NB4 (cell line): ENCODE results near the gene FASN.
"Not testable (repeated sequence)": the region's sequence is repeated elsewhere in the genome, so short reads cannot be mapped to it uniquely, and the experiment has no call there.

Experiments
- DNase-seq: peaks from one replicate; pipeline ENCODE4 v3.0.0; 2010; ENCODE audit warnings: low read depth
- H3K4me3 ChIP-seq: one replicate; pipeline ENCODE4 v1.5.1; 2011; ENCODE audit warnings: mild to moderate bottlenecking, low read depth, low read length, moderate library complexity
- MYC ChIP-seq: IDR thresholded peaks from 2 replicates; pipeline ENCODE4 v1.6.1; 2011; ENCODE audit warnings: low read depth, low read length
- POLR2A ChIP-seq: IDR thresholded peaks from 2 replicates; pipeline ENCODE4 v1.6.1; 2011; ENCODE audit warnings: mild to moderate bottlenecking; ENCODE audit not compliant: insufficient read length; ENCODE audit errors: extremely low read depth
- TF ChIP-seq, protein P1 (sequence below): IDR thresholded peaks from one replicate; pipeline ENCODE4 v1.5.1; 2012; ENCODE audit warnings: low read depth, low read length
- TF ChIP-seq, protein P2 (sequence below): IDR thresholded peaks from 2 replicates; pipeline ENCODE4 v1.6.1; 2011; ENCODE audit warnings: low read depth, low read length

Gene FASN

DNA sequence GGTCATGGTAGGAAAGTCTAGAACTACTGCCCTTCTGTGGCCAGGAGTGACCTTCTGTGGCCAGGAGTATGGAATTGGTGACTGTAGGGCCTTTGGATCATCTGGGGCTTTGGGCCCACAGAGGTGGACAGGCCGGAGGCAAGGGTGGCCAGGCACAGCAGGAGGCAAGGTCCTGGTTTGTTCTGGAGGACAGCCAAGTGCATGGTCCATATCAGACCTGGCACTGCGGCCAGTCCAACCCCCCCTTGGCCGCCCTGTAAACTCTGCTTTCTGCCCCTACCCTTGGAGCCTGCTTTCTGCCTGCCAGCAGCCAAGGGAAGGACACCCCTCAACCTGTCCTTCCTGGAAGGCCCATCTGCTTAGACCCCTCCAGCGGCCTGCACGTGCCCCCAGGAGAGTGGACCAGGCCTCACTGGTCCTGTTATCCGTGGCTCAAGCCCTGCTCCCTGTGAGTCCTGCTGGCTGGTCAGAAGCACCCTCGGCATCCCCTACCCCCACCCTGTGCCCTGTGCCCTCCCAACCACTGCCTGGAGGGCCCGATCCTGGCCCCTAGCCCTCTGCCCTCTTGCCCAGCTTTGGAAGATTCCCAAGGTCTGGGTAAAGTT is 58.2 kb downstream of the FASN start:
- DNase-seq, result no peak
- TF ChIP-seq, protein P1, sequence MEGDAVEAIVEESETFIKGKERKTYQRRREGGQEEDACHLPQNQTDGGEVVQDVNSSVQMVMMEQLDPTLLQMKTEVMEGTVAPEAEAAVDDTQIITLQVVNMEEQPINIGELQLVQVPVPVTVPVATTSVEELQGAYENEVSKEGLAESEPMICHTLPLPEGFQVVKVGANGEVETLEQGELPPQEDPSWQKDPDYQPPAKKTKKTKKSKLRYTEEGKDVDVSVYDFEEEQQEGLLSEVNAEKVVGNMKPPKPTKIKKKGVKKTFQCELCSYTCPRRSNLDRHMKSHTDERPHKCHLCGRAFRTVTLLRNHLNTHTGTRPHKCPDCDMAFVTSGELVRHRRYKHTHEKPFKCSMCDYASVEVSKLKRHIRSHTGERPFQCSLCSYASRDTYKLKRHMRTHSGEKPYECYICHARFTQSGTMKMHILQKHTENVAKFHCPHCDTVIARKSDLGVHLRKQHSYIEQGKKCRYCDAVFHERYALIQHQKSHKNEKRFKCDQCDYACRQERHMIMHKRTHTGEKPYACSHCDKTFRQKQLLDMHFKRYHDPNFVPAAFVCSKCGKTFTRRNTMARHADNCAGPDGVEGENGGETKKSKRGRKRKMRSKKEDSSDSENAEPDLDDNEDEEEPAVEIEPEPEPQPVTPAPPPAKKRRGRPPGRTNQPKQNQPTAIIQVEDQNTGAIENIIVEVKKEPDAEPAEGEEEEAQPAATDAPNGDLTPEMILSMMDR, result no peak
- no peak for TF ChIP-seq MYC
- TF ChIP-seq, protein P2, sequence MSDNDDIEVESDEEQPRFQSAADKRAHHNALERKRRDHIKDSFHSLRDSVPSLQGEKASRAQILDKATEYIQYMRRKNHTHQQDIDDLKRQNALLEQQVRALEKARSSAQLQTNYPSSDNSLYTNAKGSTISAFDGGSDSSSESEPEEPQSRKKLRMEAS, result no peak
- H3K4me3 ChIP-seq, result no peak overlapping the region

DNA sequence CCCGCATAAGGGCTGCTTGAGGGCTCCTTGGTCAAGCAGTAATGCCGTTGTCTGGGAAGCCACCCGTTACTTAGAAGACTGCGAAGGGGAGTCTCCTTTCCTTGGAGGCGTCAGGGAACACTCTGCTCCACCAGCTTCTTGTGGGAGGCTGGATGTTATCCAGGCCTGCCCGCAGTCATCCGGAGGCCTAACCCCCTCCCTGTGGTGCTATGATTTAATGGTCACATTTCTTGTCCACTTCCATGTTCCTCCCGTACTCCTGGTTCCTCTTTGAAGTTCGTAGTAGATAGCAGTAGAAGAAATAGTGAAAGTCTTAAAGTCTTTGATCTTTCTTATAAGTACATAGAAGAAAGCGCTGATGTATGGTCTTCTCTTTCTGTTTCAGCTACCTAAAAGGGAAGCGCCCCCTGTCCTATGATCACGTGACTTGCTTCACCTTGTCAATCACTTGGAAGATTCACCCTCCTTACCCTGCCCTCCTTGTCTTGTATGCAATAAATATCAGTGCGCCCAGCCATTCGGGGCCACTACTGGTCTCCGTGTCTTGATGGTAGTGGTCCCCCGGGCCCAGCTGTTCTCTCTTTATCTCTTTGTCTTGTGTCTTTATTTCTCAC is 59.1 kb downstream of the FASN start:
- H3K4me3 ChIP-seq, DNase-seq: not testable (repeated sequence)

DNA sequence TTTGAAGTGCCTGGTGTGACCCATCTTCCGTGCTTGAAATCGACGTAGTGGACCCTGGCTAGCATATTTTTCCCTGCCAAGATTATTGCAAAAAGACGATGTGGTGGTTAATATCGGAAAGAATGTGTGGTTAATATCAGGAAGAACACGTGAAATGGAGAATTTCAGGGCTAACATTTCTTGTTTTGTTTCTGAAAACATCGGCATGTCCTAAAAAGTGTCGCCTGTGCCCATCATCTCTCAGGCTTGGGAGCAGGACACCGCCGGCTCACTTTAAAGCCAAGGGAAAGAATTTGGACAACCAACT is 60.2 kb downstream of the FASN start:
- peak overlapping the region; percentile 36 for H3K4me3 ChIP-seq

DNA sequence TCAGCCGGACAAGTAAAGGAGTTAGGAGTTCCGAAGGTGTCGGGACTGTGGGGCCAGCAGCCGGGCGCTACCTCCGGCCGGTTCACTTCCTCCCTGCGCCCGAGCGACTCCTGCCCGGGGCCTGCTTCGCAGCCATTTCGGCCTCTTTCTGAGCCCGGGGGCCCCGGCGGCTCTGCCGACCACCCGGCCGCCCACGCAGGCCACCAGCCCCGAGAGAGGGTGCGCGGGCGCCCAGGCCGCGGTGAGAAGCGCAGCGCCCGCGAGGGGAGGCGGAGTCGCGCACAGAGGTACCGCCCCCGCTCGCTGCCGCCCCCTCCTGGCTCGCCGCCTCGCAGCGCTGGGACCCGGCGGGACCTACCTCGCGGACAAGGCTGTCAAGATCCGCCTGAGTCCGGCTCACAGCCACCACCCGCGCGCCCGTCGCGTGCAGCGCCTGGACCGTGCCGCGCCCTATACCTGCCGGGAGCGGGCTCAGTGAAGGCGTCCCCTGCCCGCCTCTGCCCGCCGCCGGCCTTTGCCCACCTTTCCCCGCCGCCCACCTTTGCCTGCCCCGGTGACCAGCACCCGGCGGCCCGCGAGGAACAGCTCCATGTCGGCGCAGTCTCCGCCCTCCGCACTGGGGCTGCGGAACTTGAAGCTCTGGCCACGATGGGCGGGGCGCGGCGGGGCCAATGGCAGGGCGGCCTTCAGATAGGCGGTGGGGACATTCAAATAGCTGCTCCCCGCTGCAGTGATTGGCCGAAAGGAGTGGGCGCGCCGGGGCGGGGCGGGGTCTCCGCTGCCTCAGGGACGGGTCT is 60.7 kb downstream of the FASN start, which contains the start of gene DCXR:
Gene DCXR, minus strand, starts transcription at position 606 of the 797 bp plus-strand sequence. Its CDS starts 15 bp downstream, at position 591.
- TF ChIP-seq, protein P1, result peak; percentile 58
- TF ChIP-seq POLR2A (peak; percentile 95), MYC (peak; percentile 89)
- TF ChIP-seq, protein P2, result peak; percentile 57
- peak; percentile 98 for DNase-seq
- peak within 1 kb of the TSS; percentile 75 for H3K4me3 ChIP-seq

More for the DNA sequence above, 60.2 kb downstream of the FASN start:
- TF ChIP-seq MYC (no peak), POLR2A (no peak)
- TF ChIP-seq, protein P2, result no peak
- TF ChIP-seq, protein P1, result no peak
- DNase-seq, result no peak

DNA sequence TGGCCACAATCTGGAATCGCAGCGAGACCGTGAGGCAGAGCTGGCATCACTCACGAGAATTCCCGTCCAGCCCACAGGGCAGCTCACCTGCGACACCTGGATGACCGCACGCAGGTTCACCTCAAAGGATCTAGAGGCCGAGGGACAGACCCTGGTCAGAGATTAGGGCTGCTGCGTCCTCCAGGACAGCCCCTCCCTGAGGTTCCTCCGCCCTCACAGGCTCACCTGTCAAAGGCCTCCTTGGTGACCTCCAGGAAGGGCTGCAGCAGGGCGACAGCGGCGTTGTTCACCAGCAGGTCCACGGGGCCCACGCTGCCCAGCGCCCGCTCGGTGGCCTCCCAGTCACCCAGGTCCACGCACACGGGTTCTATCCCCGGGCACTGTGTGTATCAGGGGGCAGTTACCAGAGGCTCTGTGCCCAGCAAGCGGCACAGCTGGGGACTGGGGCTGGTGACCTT is 61.4 kb downstream of the FASN start:
- no peak for DNase-seq
- TF ChIP-seq, protein P2, result no peak
- TF ChIP-seq MYC, result no peak
- TF ChIP-seq, protein P1, result no peak
- peak overlapping the region; percentile 75 for H3K4me3 ChIP-seq

DNA sequence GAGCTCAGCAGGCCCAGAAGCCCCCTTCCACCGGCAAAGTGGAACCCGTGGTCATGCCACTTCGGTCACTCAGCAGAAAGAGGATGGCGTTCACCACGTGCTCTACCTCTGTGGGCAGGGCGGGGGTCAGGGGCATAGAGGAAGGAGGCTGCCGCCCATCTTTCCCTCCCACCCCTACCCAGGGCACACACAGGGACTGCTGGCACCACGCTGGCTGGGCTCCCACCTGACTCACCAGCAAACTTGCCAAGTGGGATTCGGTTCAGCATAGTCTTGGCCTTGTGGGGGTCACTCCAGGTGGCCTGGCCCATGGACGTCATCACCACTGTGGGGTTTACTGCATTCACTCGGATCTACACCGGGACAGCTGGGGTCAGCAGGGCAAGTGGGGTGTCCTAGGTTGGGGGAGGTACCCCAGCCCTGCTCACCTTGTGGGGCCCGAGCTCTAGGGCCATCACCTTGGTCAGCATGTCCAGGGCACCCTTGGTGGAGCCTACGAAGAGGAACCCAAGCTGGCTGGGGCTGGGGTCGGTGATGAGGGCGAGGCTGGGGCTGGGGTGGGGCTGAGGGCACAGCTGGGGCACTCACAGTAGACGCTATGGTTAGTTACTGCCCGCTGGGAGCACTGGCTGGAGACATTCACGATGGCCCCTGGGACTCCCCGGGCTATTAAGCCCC is 61.9 kb downstream of the FASN start:
- TF ChIP-seq, protein P1, result no peak
- H3K4me3 ChIP-seq, result peak overlapping the region; percentile 75
- no peak for DNase-seq
